ENCODE measurements around the gene PLEK2. TPM values are rescaled to one million over a fixed set of nuclear protein-coding genes. Genes with fewer than 3 reads are reported as not detected.

Gene PLEK2
- total RNA-seq, 1 donor from 2014 or later = not detected

DNA sequence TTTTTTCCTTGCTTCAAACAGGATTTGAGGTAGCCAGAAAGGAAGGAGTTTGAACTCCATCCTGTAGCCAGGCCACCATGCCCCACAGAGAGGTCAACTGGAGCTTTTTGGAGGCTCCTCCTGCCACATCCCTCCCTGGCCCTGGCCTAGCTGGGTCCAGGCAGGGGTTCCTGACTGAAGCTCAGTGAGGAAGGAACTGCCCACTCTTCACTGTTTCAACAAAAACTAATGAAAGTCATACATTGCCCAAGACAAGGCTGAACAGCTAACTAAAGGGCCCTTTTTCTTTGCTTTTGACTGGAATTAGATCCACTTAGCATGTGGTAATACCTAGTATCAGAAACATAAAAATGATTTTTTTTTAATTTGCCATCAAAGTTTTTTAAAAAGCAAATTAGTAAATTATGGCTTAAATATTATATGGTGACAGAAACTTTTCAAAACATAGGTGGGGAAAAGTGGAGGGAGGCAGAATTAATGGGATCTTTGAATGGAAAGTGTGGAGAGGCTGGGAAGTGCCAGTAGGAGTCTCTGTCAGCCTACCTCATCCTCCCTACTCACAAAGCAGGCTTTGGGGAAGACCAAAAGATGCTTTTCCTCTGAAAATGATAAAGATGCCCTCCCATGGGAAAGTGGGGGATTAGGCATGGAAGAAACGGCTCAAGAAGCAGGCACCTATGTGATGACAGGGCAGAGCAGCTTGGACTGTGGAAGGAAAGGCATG, 22.0 kb downstream of the PLEK2 start:
- H3K4me1 ChIP-seq = peaks cover 6% of the 10 kb centered on the region
- no peaks in the 10 kb centered on the region for H3K27me3 ChIP-seq (ENCODE audit: low read depth)
- H3K36me3 ChIP-seq = peaks cover 15% of the 10 kb centered on the region
- intact Hi-C loops (cut with micrococcal nuclease) = no loop called here
- TF ChIP-seq, protein P1, sequence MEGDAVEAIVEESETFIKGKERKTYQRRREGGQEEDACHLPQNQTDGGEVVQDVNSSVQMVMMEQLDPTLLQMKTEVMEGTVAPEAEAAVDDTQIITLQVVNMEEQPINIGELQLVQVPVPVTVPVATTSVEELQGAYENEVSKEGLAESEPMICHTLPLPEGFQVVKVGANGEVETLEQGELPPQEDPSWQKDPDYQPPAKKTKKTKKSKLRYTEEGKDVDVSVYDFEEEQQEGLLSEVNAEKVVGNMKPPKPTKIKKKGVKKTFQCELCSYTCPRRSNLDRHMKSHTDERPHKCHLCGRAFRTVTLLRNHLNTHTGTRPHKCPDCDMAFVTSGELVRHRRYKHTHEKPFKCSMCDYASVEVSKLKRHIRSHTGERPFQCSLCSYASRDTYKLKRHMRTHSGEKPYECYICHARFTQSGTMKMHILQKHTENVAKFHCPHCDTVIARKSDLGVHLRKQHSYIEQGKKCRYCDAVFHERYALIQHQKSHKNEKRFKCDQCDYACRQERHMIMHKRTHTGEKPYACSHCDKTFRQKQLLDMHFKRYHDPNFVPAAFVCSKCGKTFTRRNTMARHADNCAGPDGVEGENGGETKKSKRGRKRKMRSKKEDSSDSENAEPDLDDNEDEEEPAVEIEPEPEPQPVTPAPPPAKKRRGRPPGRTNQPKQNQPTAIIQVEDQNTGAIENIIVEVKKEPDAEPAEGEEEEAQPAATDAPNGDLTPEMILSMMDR (IDR thresholded peaks at IDR 0.05; ENCODE audit: borderline replicate concordance) = no peak
- H3K27ac ChIP-seq (replicated peaks) = no peak overlapping the region
- H3K4me3 ChIP-seq = no peak overlapping the region
- H3K9me3 ChIP-seq (replicated peaks) = no peaks in the 10 kb centered on the region
- no peak for DNase-seq

DNA sequence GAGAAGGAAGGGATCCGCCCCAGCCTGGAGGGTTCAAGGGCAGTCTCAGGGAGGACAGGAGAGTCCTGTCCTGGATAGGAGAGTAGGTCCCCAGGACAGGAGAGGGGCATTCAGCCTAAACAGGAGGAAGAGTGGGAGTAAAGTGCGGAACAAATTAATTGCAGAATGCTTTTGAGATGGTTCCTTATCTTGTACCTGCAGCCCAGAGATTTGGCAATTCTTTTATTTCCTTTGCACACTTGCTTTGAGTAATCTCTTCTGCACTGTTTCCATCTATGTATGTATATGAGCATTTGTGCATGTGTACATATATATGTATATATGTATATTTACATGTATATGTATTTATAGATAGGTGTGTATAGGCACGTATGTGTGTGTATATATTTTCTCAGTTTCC, 22.7 kb downstream of the PLEK2 start:
- peaks cover 22% of the 10 kb centered on the region for H3K36me3 ChIP-seq
- H3K27me3 ChIP-seq (ENCODE audit: low read depth) = no peaks in the 10 kb centered on the region
- intact Hi-C loops (cut with micrococcal nuclease) = no loop called here
- no peak for DNase-seq
- H3K27ac ChIP-seq (replicated peaks) = no peak overlapping the region
- no peak overlapping the region for H3K4me3 ChIP-seq
- H3K4me1 ChIP-seq = peaks cover 10% of the 10 kb centered on the region
- H3K9me3 ChIP-seq (replicated peaks) = no peaks in the 10 kb centered on the region
- TF ChIP-seq, protein P1 (IDR thresholded peaks at IDR 0.05; ENCODE audit: borderline replicate concordance) = no peak

DNA sequence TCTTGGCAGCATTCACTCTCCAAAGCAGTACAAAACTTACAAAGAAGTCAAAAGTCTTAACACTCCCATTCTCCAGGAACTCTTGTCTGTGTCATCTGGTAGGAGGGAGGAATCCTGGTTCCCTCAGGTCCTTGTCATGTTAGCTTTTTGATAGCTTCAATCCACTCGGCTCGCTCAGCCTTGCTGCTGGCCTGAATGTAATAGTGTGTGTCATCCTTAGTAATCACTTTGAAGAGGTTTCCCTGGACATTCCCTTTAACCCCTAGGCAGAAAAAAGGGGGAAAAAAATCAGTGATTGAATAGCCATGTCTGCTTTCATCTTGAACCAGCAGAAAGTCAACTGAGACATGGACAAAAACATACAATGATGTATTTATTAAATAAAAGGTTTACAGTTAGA, 24.8 kb downstream of the PLEK2 start:
- Histone ChIP-seq H3K4me3 (no peak overlapping the region), H3K27me3 (ENCODE audit: low read depth) (no peaks in the 10 kb centered on the region), H3K36me3 (peaks cover 43% of the 10 kb centered on the region), H3K4me1 (peaks cover 10% of the 10 kb centered on the region), H3K9me3 (replicated peaks) (no peaks in the 10 kb centered on the region), H3K27ac (replicated peaks) (no peak overlapping the region)
- TF ChIP-seq, protein P1 (IDR thresholded peaks at IDR 0.05; ENCODE audit: borderline replicate concordance) = no peak
- intact Hi-C loops (cut with micrococcal nuclease) = no loop called here
- DNase-seq = no peak

DNA sequence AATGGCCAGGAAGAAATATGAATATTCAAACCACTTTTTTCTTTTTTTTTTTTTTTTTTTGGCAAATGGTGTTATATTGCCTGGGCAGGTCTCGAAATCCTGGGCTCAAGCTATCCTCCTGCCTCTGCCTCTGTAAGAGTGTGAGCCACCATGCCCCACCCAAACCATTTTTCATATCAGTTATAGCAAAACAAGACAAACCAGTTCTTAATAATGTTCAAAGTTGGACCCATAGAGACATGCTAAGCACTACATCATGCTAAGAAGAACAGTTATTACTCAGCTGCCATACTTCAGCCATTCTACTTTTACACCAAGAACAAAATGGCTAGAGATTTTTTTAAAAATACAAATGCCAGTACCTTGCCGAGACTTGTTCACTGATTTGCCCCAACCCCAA, 26.3 kb downstream of the PLEK2 start:
- TF ChIP-seq, protein P1 (IDR thresholded peaks at IDR 0.05; ENCODE audit: borderline replicate concordance) = no peak
- H3K4me1 ChIP-seq = peaks cover 10% of the 10 kb centered on the region
- no peak overlapping the region for H3K27ac ChIP-seq (replicated peaks)
- H3K36me3 ChIP-seq = peaks cover 58% of the 10 kb centered on the region
- no peaks in the 10 kb centered on the region for H3K9me3 ChIP-seq (replicated peaks)
- H3K27me3 ChIP-seq (ENCODE audit: low read depth) = no peaks in the 10 kb centered on the region
- intact Hi-C loops (cut with micrococcal nuclease) = no loop called here
- no peak for DNase-seq
- H3K4me3 ChIP-seq = no peak overlapping the region

DNA sequence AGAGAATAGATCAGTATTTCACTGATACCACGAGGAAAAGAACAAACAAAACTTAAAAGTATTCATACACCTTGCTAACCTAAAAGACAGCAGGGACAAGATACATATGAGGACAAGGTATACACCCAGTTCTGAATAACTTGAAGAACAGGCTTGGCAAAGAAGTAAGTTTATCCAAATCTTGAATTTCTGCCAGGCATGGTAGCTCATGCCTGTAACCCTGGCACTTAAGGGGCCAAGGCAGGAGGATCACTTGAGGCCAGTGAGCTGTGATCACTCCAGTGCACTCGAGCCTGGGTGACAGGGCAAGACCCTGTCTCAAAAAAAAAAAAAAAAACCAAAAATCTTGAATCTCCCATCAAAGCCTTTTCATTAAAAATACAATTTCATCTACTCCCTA, 26.8 kb downstream of the PLEK2 start:
- no peak overlapping the region for H3K4me3 ChIP-seq
- no peaks in the 10 kb centered on the region for H3K27me3 ChIP-seq (ENCODE audit: low read depth)
- no peak for DNase-seq
- H3K36me3 ChIP-seq = peaks cover 63% of the 10 kb centered on the region
- no peak overlapping the region for H3K27ac ChIP-seq (replicated peaks)
- peaks cover 10% of the 10 kb centered on the region for H3K4me1 ChIP-seq
- intact Hi-C loops (cut with micrococcal nuclease) = no loop called here
- no peaks in the 10 kb centered on the region for H3K9me3 ChIP-seq (replicated peaks)
- TF ChIP-seq, protein P1 (IDR thresholded peaks at IDR 0.05; ENCODE audit: borderline replicate concordance) = no peak

All from left ventricle myocardium inferior (tissue), 1 donor.